Upper lobe of right lung (tissue), 1 donor: ENCODE measurements around the gene TMEM74B. TPM values are rescaled to one million over a fixed set of nuclear protein-coding genes. Genes with fewer than 3 reads are reported as not detected.

Experiments
- ATAC-seq: fragments of 200-7000 bp; cut with Tn5 transposase; one replicate; pipeline ENCODE4 v1.9.1; 2020; ENCODE audit warnings: mild to moderate bottlenecking, moderate library complexity
- DNase-seq: peaks from one replicate; pipeline ENCODE4 v3.0.0-alpha.2; 2020
- H3K27ac ChIP-seq: fragments of 200-600 bp; one replicate; pipeline ENCODE4 v1.8.0; 2022
- H3K27me3 ChIP-seq: fragments of 200-600 bp; one replicate; pipeline ENCODE4 v1.8.0; 2022; ENCODE audit warnings: mild to moderate bottlenecking
- H3K36me3 ChIP-seq: fragments of 200-600 bp; one replicate; pipeline ENCODE4 v1.8.0; 2022
- H3K4me1 ChIP-seq: fragments of 200-600 bp; one replicate; pipeline ENCODE4 v1.8.0; 2022
- H3K4me3 ChIP-seq: fragments of 200-600 bp; one replicate; pipeline ENCODE4 v1.8.0; 2022; ENCODE audit warnings: mild to moderate bottlenecking
- H3K9me3 ChIP-seq: fragments of 200-600 bp; one replicate; pipeline ENCODE4 v1.8.0; 2022
- intact Hi-C: fragments of 100-400 bp; cut with DNase I; formaldehyde crosslinking; loops from one replicate; pipeline ENCODE4 v1.11.0; 2022
- total RNA-seq: library from RNA; stranded (reverse); fragmentation: NEBNext Ultra II Directional; extraction: Animal tissue kit (Norgen Biotek cat#: 25700); gene quantifications from one replicate; pipeline ENCODE4 v1.2.1, GENCODE V29; 2021
- TF ChIP-seq, protein P1 (sequence below): fragments of 200-600 bp; IDR thresholded peaks from one replicate; pipeline ENCODE4 v1.8.0; 2022; ENCODE audit warnings: antibody characterized with exemption
- donor health status: DM: no; HTN: yes; CAD: no; lungs with severe emphysema.

Gene TMEM74B
- total RNA-seq, 1 donor from 2014 or later, result 6.1 TPM

DNA sequence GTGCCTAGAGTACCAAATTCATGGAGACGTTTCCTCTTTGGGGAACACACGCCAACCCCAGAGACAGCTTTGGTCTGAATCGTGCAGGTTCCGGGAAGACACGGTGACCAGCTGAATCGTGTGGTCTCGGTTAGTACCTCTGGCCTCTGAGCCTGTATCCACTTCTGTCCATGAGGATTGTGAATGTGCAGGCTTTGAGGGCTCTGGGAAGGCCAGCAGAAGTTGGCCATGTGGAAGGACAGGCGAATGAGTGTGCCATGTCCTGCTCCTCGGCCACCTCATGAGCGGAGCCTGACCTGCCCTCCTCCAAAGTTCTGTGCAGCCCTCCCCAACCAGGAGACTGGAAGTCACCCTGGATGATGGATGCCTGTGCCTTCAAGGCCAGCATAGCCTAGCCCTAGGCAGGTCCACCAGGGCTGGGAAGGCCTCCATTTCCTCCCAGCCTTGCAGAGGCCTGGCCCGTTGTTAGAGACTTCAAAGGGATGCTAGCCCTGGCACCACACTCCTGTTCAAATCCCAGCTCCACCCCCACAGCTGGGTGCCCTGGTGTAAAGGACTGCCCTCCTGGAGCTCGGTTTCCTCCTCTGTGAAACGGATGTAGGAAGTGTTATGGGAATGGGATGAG lies 1.7 kb upstream of the TMEM74B start:
- intact Hi-C loops, result no loop called here

GRCh38 chr20:1185790-1186334 lies 1.1 kb upstream of the TMEM74B start:
- H3K27ac ChIP-seq, result no peak overlapping the region
- ATAC-seq, result peak; percentile 71
- peak overlapping the region; percentile 53 for H3K4me3 ChIP-seq
- peak; percentile 76 for DNase-seq
- TF ChIP-seq, protein P1, sequence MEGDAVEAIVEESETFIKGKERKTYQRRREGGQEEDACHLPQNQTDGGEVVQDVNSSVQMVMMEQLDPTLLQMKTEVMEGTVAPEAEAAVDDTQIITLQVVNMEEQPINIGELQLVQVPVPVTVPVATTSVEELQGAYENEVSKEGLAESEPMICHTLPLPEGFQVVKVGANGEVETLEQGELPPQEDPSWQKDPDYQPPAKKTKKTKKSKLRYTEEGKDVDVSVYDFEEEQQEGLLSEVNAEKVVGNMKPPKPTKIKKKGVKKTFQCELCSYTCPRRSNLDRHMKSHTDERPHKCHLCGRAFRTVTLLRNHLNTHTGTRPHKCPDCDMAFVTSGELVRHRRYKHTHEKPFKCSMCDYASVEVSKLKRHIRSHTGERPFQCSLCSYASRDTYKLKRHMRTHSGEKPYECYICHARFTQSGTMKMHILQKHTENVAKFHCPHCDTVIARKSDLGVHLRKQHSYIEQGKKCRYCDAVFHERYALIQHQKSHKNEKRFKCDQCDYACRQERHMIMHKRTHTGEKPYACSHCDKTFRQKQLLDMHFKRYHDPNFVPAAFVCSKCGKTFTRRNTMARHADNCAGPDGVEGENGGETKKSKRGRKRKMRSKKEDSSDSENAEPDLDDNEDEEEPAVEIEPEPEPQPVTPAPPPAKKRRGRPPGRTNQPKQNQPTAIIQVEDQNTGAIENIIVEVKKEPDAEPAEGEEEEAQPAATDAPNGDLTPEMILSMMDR, result peak; percentile 57
- H3K36me3 ChIP-seq, result no peaks in the 10 kb centered on the region
- intact Hi-C loops, result no loop called here
- peaks cover 5% of the 10 kb centered on the region for H3K4me1 ChIP-seq
- no peaks in the 10 kb centered on the region for H3K27me3 ChIP-seq
- no peaks in the 10 kb centered on the region for H3K9me3 ChIP-seq

More for the DNA sequence above, 1.7 kb upstream of the TMEM74B start:
- Histone ChIP-seq H3K9me3 (no peaks in the 10 kb centered on the region), H3K36me3 (no peaks in the 10 kb centered on the region), H3K27ac (no peak overlapping the region), H3K4me3 (no peak overlapping the region), H3K4me1 (peaks cover 8% of the 10 kb centered on the region), H3K27me3 (no peaks in the 10 kb centered on the region)
- TF ChIP-seq, protein P1, result no peak
- no peak for ATAC-seq
- DNase-seq, result no peak

GRCh38 chr20:1185316-1185741 lies 548 bp upstream of the TMEM74B start:
- intact Hi-C loops, result no loop called here
- Histone ChIP-seq H3K4me1 (no peaks in the 10 kb centered on the region), H3K27me3 (no peaks in the 10 kb centered on the region), H3K9me3 (no peaks in the 10 kb centered on the region), H3K27ac (no peak overlapping the region), H3K4me3 (peak overlapping the region; percentile 53), H3K36me3 (no peaks in the 10 kb centered on the region)
- ATAC-seq (peak; percentile 23), DNase-seq (no peak)
- TF ChIP-seq, protein P1, result no peak

GRCh38 chr20:1184260-1184637 lies 532 bp downstream of the TMEM74B start:
- no peaks in the 10 kb centered on the region for H3K36me3 ChIP-seq

GRCh38 chr20:1183153-1183552 lies 1.6 kb downstream of the TMEM74B start:
- Histone ChIP-seq H3K4me1 (no peaks in the 10 kb centered on the region), H3K9me3 (no peaks in the 10 kb centered on the region), H3K27me3 (no peaks in the 10 kb centered on the region), H3K27ac (no peak overlapping the region), H3K36me3 (no peaks in the 10 kb centered on the region), H3K4me3 (no peak overlapping the region)
- intact Hi-C loops, result no loop called here
- TF ChIP-seq, protein P1, result no peak
- DNase-seq (no peak), ATAC-seq (no peak)

More at GRCh38 chr20:1184260-1184637, 532 bp downstream of the TMEM74B start:
- intact Hi-C loops, result no loop called here
- H3K9me3 ChIP-seq, result no peaks in the 10 kb centered on the region
- no peaks in the 10 kb centered on the region for H3K4me1 ChIP-seq
- H3K27ac ChIP-seq, result no peak overlapping the region
- DNase-seq (no peak), ATAC-seq (no peak)
- TF ChIP-seq, protein P1, result no peak
- H3K4me3 ChIP-seq, result peak overlapping the region; percentile 53
- H3K27me3 ChIP-seq, result no peaks in the 10 kb centered on the region
